Esophagus muscularis mucosa (tissue), 4 donors: ENCODE measurements around the gene TM7SF2.

Experiments
- CTCF ChIP-seq, 3 experiments: fragments of 200-600 bp in 2 of 3; fragments of 450-650 bp in 1 of 3; sonication (generic) in 2 of 3; IDR thresholded peaks; one replicate each; pipeline ENCODE4 v1.5.1; 2017 to 2019; ENCODE audit warnings: antibody characterized with exemption in 3 of 3, mild to moderate bottlenecking in 2 of 3, moderate library complexity in 1 of 3
- EP300 ChIP-seq: sonication (generic); formaldehyde crosslinking; IDR thresholded peaks from one replicate; pipeline ENCODE4 v1.6.1; 2017; ENCODE audit warnings: antibody characterized with exemption
- POLR2A ChIP-seq: fragments of 450-650 bp; IDR thresholded peaks from one replicate; pipeline ENCODE4 v1.6.1; 2017; ENCODE audit warnings: antibody characterized with exemption, moderate library complexity, mild to moderate bottlenecking, low read depth
- POLR2AphosphoS5 ChIP-seq, 2 donors: sonication (generic); formaldehyde crosslinking; IDR thresholded peaks; one replicate each; pipeline ENCODE4 v1.6.1; 2017; ENCODE audit warnings: antibody characterized with exemption in 2 of 2

GRCh38 chr11:65066805-65067291 is 44.8 kb upstream of the TM7SF2 start:
- TF ChIP-seq CTCF (IDR thresholded peaks at IDR 0.05) (no peak), POLR2A (no peak), EP300 (no peak), POLR2AphosphoS5 (IDR thresholded peaks at IDR 0.05) (no peak)
